Brain microvascular endothelial cell (primary cell): ENCODE measurements around the gene SLC35F2.

Source experiments
- DNase-seq: peaks from one replicate; pipeline ENCODE4 v3.0.0-alpha.2; 2020
- H3K27ac ChIP-seq: fragments of 250-450 bp; sonication (Bioruptor Pico); 2 replicates; pipeline ENCODE4 v1.5.1; 2020; ENCODE audit warnings: mild to moderate bottlenecking, moderate library complexity
- H3K27me3 ChIP-seq: fragments of 250-450 bp; sonication (Bioruptor Pico); replicated peaks from 2 replicates; pipeline ENCODE4 v1.5.1; 2020; ENCODE audit warnings: mild to moderate bottlenecking
- H3K36me3 ChIP-seq: fragments of 250-450 bp; sonication (Bioruptor Pico); replicated peaks from 2 replicates; pipeline ENCODE4 v1.5.1; 2020; ENCODE audit warnings: mild to moderate bottlenecking
- H3K4me3 ChIP-seq: 2 replicates; pipeline ENCODE4 v1.5.1; 2011; ENCODE audit warnings: low read depth, mild to moderate bottlenecking, control low read depth, low read length, moderate library complexity
- in situ Hi-C: cut with HindIII; loops from 2 replicates; pipeline ENCODE4 v1.10.0; 2017; ENCODE audit warnings: low sequenced_read_pairs, low pct_ligation_motif_present
- TF ChIP-seq, protein P1 (sequence below): IDR thresholded peaks from 2 replicates; pipeline ENCODE4 v1.5.1; 2011; ENCODE audit warnings: low read depth, mild to moderate bottlenecking, moderate library complexity, low read length, control low read depth, inconsistent platforms; ENCODE audit errors: missing control alignments

SLC35F2 gene

DNA sequence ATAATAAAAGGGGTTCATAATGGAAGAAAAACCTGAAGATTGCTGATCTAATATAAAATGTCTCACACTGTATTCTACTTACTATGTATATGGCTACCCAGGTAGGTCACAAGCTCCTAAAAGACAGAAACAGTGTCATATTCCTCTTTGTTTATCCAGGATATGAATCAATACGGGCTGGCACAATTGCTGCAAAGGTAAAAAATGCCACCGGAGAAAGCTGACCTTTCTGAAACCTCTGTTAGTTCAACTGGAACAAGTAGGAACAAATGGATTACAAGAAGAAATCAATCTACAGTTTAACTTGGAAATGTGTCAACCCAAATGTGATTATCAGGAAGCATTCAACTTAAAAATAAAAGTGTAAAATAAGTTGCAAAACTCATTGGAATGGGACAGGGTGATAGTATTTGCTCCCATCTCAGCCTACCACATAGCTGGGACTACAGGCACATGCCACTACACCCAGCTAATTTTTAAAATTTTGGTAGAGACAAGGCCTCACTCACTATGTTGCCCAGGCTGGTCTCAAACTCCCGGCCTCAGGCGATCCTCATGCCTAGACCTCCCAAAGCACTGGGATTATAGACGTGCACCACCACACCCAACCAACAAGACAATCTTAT lies 27.6 kb downstream of the SLC35F2 start:
- in situ Hi-C loops, result no loop called here
- TF ChIP-seq, protein P1, sequence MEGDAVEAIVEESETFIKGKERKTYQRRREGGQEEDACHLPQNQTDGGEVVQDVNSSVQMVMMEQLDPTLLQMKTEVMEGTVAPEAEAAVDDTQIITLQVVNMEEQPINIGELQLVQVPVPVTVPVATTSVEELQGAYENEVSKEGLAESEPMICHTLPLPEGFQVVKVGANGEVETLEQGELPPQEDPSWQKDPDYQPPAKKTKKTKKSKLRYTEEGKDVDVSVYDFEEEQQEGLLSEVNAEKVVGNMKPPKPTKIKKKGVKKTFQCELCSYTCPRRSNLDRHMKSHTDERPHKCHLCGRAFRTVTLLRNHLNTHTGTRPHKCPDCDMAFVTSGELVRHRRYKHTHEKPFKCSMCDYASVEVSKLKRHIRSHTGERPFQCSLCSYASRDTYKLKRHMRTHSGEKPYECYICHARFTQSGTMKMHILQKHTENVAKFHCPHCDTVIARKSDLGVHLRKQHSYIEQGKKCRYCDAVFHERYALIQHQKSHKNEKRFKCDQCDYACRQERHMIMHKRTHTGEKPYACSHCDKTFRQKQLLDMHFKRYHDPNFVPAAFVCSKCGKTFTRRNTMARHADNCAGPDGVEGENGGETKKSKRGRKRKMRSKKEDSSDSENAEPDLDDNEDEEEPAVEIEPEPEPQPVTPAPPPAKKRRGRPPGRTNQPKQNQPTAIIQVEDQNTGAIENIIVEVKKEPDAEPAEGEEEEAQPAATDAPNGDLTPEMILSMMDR, result no peak
- Histone ChIP-seq H3K4me3 (no peak overlapping the region), H3K36me3 (no peaks in the 10 kb centered on the region), H3K27me3 (no peaks in the 10 kb centered on the region), H3K27ac (no peak overlapping the region)
- DNase-seq, result no peak

- TF ChIP-seq, protein P1, result no peak
- in situ Hi-C loops, result no loop called here
These were observed 31.5 kb downstream of the SLC35F2 start for GRCh38 chr11:107827041-107827440.

DNA sequence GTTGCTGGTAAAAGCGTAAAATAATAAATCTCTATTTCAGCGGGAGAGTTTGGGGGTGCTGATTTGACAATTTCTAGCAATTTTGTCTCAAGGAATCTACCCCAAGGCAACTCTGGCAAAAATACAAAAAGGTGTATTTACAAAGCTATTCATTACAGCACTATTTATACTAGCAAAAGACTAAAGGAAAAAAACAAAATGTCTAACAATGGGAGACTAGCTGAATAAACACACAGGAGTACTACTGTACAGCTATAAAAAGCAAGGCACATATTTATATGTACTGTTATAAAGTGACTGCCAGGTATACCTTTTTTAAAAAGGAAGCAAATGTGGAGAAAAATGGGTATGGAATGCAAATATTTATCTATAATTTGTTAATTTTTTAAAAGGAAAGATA lies 32.7 kb downstream of the SLC35F2 start:
- H3K4me3 ChIP-seq, result no peak overlapping the region
- no peak for DNase-seq
- in situ Hi-C loops, result no loop called here
- no peaks in the 10 kb centered on the region for H3K27me3 ChIP-seq
- TF ChIP-seq, protein P1, result no peak
- no peak overlapping the region for H3K27ac ChIP-seq
- no peaks in the 10 kb centered on the region for H3K36me3 ChIP-seq

More at GRCh38 chr11:107827041-107827440, 31.5 kb downstream of the SLC35F2 start:
- DNase-seq, result no peak
- H3K27ac ChIP-seq, result no peak overlapping the region
- H3K36me3 ChIP-seq, result no peaks in the 10 kb centered on the region
- no peaks in the 10 kb centered on the region for H3K27me3 ChIP-seq
- H3K4me3 ChIP-seq, result no peak overlapping the region

- in situ Hi-C loops, result no loop called here
- no peaks in the 10 kb centered on the region for H3K27me3 ChIP-seq
- H3K36me3 ChIP-seq, result no peaks in the 10 kb centered on the region
- H3K4me3 ChIP-seq, result no peak overlapping the region
- DNase-seq, result no peak
- TF ChIP-seq, protein P1, result no peak
- no peak overlapping the region for H3K27ac ChIP-seq
These were observed 33.8 kb downstream of the SLC35F2 start for GRCh38 chr11:107824668-107825369.

DNA sequence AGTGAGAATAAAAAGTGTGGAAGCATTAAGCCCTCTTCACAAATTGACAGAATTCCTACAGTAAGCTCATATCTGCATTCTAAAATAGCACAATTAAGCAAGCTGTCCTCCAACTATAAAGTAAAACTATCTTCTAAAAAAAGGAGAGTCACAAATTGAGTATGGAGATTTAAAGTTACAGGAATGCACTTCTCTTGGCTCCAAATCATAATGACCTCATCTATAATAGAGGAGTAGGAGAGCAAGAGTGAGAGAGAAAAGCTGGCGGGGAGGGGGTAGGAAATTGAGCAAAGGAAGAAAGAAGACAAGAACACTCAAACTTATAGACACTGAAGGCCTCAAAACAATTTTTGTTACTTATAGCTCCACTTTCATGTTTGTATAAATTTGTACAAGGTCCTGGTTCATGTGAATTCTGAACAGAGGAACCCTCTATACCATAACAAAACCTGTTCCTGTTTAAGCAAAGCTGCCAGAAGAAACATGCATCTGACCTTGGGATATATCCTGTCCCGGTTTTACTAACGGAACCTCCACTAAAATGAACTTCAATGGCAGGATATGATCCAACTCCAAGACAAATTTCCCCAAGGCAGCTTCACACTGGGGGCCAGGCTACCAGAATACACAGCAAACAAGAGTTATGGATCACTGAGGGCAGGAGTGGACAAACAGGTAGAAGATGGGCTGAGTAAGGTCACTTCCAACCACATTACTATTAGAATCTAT lies 37.2 kb downstream of the SLC35F2 start:
- in situ Hi-C loops, result no loop called here
- TF ChIP-seq, protein P1, result no peak
- Histone ChIP-seq H3K4me3 (no peak overlapping the region), H3K36me3 (no peaks in the 10 kb centered on the region), H3K27me3 (no peaks in the 10 kb centered on the region), H3K27ac (no peak overlapping the region)
- DNase-seq, result no peak
